GM12872 (cell line): Measurements from ENCODE around the gene USP6NL.

ENCODE experiments used
- TF ChIP-seq, protein P1 (sequence below): IDR thresholded peaks from 3 replicates; pipeline ENCODE4 v1.5.1; 2011; ENCODE audit warnings: low read depth, mild to moderate bottlenecking, low read length, moderate library complexity; ENCODE audit not compliant: insufficient read depth

Gene USP6NL

DNA sequence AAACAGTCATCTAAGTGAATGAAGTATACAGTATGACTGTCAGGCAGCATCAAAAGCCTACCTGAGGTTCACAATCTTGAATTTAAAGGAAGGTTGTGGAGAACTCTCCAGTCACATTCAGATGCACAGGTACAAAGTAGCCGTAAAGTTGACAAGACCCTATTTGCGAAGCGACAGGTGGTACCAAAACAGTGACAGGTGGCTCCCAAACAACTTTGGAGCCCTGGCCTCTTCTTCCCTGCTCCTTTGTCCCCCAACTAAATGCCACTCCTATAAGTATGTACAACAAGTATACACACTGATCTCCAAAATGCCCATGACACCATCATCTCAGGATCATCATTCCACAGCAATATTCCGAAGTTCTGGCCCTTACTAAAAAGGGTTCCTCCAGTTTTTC, 53.5 kb downstream of the USP6NL start:
- TF ChIP-seq, protein P1, sequence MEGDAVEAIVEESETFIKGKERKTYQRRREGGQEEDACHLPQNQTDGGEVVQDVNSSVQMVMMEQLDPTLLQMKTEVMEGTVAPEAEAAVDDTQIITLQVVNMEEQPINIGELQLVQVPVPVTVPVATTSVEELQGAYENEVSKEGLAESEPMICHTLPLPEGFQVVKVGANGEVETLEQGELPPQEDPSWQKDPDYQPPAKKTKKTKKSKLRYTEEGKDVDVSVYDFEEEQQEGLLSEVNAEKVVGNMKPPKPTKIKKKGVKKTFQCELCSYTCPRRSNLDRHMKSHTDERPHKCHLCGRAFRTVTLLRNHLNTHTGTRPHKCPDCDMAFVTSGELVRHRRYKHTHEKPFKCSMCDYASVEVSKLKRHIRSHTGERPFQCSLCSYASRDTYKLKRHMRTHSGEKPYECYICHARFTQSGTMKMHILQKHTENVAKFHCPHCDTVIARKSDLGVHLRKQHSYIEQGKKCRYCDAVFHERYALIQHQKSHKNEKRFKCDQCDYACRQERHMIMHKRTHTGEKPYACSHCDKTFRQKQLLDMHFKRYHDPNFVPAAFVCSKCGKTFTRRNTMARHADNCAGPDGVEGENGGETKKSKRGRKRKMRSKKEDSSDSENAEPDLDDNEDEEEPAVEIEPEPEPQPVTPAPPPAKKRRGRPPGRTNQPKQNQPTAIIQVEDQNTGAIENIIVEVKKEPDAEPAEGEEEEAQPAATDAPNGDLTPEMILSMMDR: no peak

DNA sequence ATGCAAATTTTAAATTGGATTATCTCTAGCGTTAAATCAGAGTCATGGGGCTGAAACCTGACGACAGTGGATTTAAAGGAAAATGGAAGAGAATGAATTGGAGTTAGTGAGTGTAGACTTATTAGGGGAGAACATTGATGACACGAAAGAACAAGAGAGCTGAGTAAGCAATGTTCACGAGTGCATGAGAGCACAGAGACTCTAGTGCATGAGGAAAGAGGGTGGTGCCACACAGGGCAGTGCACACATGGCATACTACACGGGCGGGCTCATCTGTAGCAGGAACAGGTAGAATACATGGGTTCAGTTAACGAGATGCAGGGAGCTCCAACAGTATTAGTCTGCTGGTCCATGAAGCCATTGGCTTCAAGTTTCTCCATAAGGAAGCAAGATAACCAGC, 53.9 kb downstream of the USP6NL start:
- TF ChIP-seq, protein P1: no peak

DNA sequence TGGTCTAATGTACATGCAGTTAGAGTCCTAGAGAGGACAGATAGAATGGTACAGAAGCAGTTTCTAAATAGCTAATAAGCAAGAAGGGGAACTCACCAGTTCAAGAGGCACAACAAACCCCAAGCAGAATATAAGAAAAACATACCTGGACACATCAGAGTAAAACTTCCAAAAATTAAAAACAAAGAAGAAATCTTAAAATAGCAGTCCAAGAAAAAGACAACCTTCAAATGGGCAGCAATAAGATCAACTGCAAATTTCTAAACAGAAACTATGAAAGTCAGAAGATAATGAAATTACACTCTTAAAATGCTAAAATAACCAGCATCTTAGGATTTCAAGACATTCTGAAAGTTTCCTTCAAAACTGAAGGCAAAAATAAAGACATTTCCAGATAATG, 55.9 kb downstream of the USP6NL start:
- TF ChIP-seq, protein P1: no peak

DNA sequence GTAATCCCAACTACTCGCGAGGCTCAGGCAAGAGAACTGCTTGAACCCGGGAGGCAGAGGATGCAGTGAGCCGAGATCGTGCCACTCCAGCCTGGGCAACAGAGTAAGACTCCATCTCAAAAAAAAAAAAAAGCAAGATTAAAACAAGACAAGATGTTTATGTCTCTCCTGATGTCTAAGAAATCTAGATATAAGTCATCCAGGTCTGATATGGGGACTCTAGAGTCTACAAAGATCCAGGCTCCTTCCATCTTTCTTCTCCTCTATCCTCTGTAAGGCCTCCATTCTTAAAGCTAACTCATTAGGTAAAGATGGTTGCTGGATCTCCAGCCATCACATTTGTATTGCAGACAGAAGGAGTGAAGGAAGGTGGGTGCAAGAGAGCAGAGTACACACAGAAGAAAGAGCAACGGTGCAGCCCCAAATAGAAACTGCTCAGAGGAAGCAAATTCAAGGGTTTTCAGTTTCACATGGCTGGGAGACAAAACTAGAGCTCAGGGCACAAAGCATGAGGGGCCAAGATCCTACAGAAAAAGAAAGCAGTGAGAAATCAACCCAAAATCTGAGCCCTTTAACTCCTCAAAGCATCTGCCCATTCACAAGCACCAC, 57.6 kb downstream of the USP6NL start:
- TF ChIP-seq, protein P1: no peak

DNA sequence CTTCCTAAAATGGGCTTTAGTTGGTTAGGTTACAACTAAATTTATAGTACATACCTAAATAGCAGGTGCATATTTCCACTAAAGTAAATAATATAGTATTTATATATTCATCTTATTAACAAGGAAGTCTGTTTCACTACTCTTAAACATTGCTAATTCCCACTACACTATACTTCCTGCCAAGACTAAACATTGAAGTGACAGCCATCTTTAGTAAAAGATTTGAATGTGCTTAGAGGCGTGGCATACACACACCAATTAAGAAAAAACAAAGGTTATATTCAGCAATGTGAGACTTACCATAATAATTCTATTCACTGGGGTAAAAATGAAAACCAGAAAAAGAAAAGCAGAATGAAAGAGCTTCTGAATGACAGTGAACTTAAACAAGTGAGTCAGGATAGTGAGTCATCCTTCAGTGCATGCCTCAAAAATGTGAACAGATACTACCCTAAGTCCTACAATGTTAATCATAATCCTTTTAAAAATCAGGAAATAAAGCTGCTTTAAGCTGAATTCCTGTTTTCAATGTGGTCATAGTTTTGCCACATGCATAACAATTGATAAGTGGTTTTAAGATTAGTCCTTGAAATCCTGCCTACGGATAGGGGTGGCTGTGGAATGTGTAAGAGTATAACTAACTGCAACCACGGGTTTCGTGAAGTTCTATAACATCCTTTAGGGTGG, 59.4 kb downstream of the USP6NL start:
- TF ChIP-seq, protein P1: no peak

DNA sequence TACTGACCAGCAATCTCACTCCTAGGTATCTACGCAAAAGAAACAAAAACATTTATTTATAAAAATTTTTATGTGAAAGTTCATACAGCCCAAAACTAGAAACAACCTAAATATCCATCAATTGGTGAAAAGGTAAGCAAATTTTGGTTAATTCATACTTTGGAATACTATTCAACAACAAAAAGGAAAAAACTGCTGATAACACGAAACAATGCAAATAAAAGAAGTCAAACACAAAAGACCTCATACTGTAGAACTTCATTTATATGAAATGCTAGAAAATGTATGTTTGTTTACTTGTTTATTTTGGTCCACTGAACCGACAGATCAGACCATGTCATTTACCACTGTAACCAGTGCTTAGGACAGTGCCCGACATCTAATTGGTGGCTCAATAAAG, 60.3 kb downstream of the USP6NL start:
- TF ChIP-seq, protein P1: no peak

DNA sequence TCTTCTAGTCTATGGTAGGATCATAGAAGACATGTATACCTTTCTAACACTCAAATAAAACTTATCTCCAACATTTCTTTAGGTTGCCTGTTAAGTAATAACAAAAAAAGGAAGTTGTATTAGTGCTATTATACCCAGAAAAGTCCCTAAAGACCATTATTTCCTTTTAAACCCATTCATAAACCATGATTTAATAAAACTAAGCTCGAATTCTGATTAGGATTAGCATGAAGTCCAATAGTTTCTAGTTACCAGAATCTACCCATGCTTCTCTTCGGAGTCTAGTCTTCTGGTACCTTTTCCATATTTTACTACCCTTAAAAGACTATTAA, 62.7 kb downstream of the USP6NL start:
- TF ChIP-seq, protein P1: no peak
